Vagina (tissue), 2 donors: ENCODE results near the gene BTBD17. TPM values are rescaled to one million over a fixed set of nuclear protein-coding genes. Genes with fewer than 3 reads are reported as not detected.

ENCODE experiments used
- DNase-seq, 2 donors: peaks; one replicate each; pipeline ENCODE4 v3.0.0-alpha.2; 2017; ENCODE audit errors: extremely low spot score in 2 of 2
- H3K27ac ChIP-seq: fragments of 200-600 bp; sonication (generic); one replicate; pipeline ENCODE4 v1.5.1; 2019
- H3K27me3 ChIP-seq: fragments of 200-600 bp; sonication (generic); one replicate; pipeline ENCODE4 v1.5.1; 2019
- H3K36me3 ChIP-seq, 2 donors: fragments of 200-600 bp; sonication (generic); one replicate each; pipeline ENCODE4 v1.5.1; 2017 to 2019
- H3K4me1 ChIP-seq: fragments of 200-600 bp; sonication (generic); one replicate; pipeline ENCODE4 v1.5.1; 2019
- H3K4me3 ChIP-seq, 2 donors: fragments of 200-600 bp; sonication (generic); 1 replicate in 1 of 2; 2 replicates in 1 of 2; pipeline ENCODE4 v1.5.1; 2016 to 2019
- H3K9me3 ChIP-seq: fragments of 200-600 bp; sonication (generic); one replicate; pipeline ENCODE4 v1.5.1; 2019
- POLR2A ChIP-seq, 2 donors: fragments of 450-650 bp; IDR thresholded peaks; one replicate each; pipeline ENCODE4 v1.6.1; 2017; ENCODE audit warnings: antibody characterized with exemption in 2 of 2, mild to moderate bottlenecking in 2 of 2, moderate library complexity in 2 of 2
- POLR2AphosphoS5 ChIP-seq, 2 donors: sonication (generic); formaldehyde crosslinking; IDR thresholded peaks; one replicate each; pipeline ENCODE4 v1.9.0; 2017; ENCODE audit warnings: antibody characterized with exemption in 2 of 2, mild to moderate bottlenecking in 2 of 2, low read depth in 1 of 2; ENCODE audit not compliant: insufficient read depth in 1 of 2
- intact Hi-C: fragments of 100-400 bp; cut with DNase I; formaldehyde crosslinking; loops from one replicate; pipeline ENCODE4 v1.15.1; 2023
- total RNA-seq: library from RNA; depleted of rRNA; stranded (reverse); fragments of >200 nt; gene quantifications from one replicate; pipeline ENCODE4 v1.2.3, GENCODE V29; 2016
- TF ChIP-seq, protein P1 (sequence below), 3 experiments: fragments of 450-650 bp in 2 of 3; fragments of 200-600 bp in 1 of 3; sonication (generic) in 1 of 3; IDR thresholded peaks; one replicate each; pipeline ENCODE4 v1.5.1; 2017 to 2019; ENCODE audit warnings: antibody characterized with exemption in 3 of 3, mild to moderate bottlenecking in 2 of 3, moderate library complexity in 2 of 3

The BTBD17 gene
- total RNA-seq, 1 donor from 2014 or later: not detected

DNA sequence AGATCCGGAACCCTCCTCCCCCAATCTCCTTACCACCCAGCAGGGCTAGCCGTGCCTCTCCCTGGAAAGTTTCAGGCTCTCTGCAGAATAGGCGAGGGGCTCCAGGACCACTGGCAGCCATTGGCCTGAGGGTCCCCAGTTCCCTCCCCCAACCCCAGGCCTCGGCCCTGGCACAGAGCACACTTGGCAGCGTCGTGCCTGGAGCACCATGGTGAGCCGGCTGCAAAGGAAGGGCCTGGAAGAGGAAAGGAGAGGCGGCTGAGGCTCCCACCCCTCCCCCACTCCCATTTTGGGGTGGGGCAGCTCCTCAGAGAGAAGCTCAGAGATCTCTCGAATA, 369 bp upstream of the BTBD17 start:
- TF ChIP-seq POLR2A (IDR thresholded peaks at IDR 0.05) (no peak), POLR2AphosphoS5 (IDR thresholded peaks at IDR 0.05; ENCODE audit: insufficient read depth in 1 of 2, low read depth in 1 of 2) (no peak)
- TF ChIP-seq, protein P1, sequence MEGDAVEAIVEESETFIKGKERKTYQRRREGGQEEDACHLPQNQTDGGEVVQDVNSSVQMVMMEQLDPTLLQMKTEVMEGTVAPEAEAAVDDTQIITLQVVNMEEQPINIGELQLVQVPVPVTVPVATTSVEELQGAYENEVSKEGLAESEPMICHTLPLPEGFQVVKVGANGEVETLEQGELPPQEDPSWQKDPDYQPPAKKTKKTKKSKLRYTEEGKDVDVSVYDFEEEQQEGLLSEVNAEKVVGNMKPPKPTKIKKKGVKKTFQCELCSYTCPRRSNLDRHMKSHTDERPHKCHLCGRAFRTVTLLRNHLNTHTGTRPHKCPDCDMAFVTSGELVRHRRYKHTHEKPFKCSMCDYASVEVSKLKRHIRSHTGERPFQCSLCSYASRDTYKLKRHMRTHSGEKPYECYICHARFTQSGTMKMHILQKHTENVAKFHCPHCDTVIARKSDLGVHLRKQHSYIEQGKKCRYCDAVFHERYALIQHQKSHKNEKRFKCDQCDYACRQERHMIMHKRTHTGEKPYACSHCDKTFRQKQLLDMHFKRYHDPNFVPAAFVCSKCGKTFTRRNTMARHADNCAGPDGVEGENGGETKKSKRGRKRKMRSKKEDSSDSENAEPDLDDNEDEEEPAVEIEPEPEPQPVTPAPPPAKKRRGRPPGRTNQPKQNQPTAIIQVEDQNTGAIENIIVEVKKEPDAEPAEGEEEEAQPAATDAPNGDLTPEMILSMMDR (IDR thresholded peaks at IDR 0.05): no peak
- no peak overlapping the region for H3K27ac ChIP-seq
- H3K9me3 ChIP-seq: no peaks in the 10 kb centered on the region
- no peaks in the 10 kb centered on the region for H3K27me3 ChIP-seq
- DNase-seq: no peak
- H3K4me3 ChIP-seq: no peak overlapping the region
- intact Hi-C loops: loop anchor here (5.0 to 10.0 kb wide), 2 partner anchors 57 to 150 kb away; partner anchors contain the start of gene TTYH2
- peaks cover 21% of the 10 kb centered on the region for H3K4me1 ChIP-seq
- H3K36me3 ChIP-seq: no peaks in the 10 kb centered on the region

DNA sequence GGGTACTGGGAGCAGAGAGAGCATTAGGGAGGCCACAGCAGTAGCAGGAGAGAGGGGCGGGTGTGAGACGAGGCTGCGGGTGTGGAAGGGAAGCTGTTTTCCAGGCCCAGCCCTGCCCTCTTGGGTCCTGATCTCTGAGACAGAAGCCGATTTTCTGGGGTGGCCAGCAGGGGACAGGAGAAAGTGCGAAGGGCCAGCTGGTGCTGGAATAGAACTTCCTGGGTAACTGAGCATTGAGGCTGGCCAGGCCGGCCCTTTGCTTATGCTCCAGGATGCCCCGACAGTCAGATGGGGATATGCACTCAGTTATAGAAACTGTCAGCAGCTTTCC, 804 bp downstream of the BTBD17 start:
- Histone ChIP-seq H3K27me3 (no peaks in the 10 kb centered on the region), H3K27ac (no peak overlapping the region), H3K9me3 (no peaks in the 10 kb centered on the region), H3K4me3 (no peak overlapping the region), H3K36me3 (no peaks in the 10 kb centered on the region), H3K4me1 (peaks cover 24% of the 10 kb centered on the region)
- no peak for DNase-seq
- intact Hi-C loops: loop anchor here (5.0 to 10.0 kb wide), 2 partner anchors 56 to 149 kb away; partner anchors contain the start of gene TTYH2
- TF ChIP-seq POLR2AphosphoS5 (IDR thresholded peaks at IDR 0.05; ENCODE audit: insufficient read depth in 1 of 2, low read depth in 1 of 2) (no peak), POLR2A (IDR thresholded peaks at IDR 0.05) (no peak)
- TF ChIP-seq, protein P1 (IDR thresholded peaks at IDR 0.05): no peak

DNA sequence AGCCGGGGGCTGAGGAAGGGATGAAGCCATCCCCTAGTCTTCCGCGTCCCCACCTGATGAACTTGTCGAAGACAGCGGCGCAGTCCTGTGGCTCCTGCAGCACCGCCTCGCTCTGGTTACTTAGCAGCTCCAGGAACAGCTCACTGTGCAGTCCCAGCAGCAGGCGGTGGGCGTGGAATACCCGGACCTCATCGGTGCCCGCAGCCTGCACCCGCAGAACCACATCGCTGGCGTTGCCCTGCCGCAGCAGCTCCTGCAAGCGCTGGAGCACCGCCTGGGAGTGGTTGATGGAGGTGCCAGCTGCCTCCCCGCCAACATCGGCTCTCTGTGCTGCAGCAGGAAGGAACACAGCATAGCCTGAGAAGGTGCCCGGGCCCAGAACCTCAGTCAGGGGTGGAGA, 1.8 kb downstream of the BTBD17 start:
- no peaks in the 10 kb centered on the region for H3K27me3 ChIP-seq
- H3K36me3 ChIP-seq: no peaks in the 10 kb centered on the region

DNA sequence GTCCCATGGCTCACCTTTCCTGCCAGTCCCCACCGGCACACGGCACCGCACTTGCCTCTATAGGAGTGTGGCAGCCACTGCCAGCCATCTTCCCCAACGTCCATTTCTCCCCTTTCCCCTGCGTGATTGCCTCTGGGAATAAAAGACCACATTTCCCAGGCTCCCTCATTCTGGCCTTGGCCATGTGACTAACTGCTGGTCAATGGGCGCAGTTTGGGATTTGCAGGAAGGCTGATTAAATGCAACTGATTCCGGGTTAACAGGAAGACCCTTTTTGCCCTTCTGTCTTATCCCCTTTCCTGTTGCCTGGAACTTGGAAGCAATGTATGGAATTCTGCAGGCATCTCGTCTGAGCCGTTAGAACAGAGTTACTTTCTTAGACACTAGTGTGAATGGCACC, 3.0 kb downstream of the BTBD17 start:
- H3K4me3 ChIP-seq: no peak overlapping the region
- no peaks in the 10 kb centered on the region for H3K9me3 ChIP-seq
- no peaks in the 10 kb centered on the region for H3K36me3 ChIP-seq
- no peak overlapping the region for H3K27ac ChIP-seq
- TF ChIP-seq POLR2A (IDR thresholded peaks at IDR 0.05): no peak
- TF ChIP-seq, protein P1 (IDR thresholded peaks at IDR 0.05): no peak
- no peaks in the 10 kb centered on the region for H3K27me3 ChIP-seq
- peaks cover 24% of the 10 kb centered on the region for H3K4me1 ChIP-seq
- intact Hi-C loops: no loop called here
- DNase-seq: no peak

More for the DNA sequence above, 1.8 kb downstream of the BTBD17 start:
- no peak overlapping the region for H3K4me3 ChIP-seq
- TF ChIP-seq POLR2A (IDR thresholded peaks at IDR 0.05) (no peak), POLR2AphosphoS5 (IDR thresholded peaks at IDR 0.05; ENCODE audit: insufficient read depth in 1 of 2, low read depth in 1 of 2) (no peak)
- TF ChIP-seq, protein P1 (IDR thresholded peaks at IDR 0.05): no peak
- H3K27ac ChIP-seq: no peak overlapping the region
- no peak for DNase-seq
- H3K9me3 ChIP-seq: no peaks in the 10 kb centered on the region
- intact Hi-C loops: loop anchor here (5.0 to 10.0 kb wide), 2 partner anchors 55 to 148 kb away; partner anchors contain the start of gene TTYH2
- peaks cover 24% of the 10 kb centered on the region for H3K4me1 ChIP-seq

DNA sequence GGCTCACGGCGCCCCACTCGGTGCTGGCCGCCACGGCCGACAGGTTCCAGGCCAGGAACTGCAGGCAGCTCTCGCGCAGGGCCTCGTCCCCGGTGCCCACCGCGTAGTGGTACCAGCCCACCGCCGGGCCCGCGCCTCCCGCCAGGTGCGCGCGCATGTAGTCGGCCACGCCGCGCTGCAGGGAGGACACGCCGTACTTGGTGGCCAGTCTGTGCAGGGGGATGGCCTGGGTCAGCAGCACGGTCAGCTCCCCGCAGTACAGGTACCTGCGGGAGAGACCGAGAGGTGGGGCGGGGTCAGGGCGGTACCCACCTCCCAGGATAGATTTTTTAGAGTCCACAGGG, 4.2 kb downstream of the BTBD17 start:
- intact Hi-C loops: no loop called here
- peaks cover 24% of the 10 kb centered on the region for H3K4me1 ChIP-seq
- no peaks in the 10 kb centered on the region for H3K27me3 ChIP-seq
- no peak for DNase-seq
- no peaks in the 10 kb centered on the region for H3K9me3 ChIP-seq
- TF ChIP-seq POLR2AphosphoS5 (IDR thresholded peaks at IDR 0.05; ENCODE audit: insufficient read depth in 1 of 2, low read depth in 1 of 2): no peak
- no peak for TF ChIP-seq POLR2A (IDR thresholded peaks at IDR 0.05)
- TF ChIP-seq, protein P1 (IDR thresholded peaks at IDR 0.05): no peak
- H3K27ac ChIP-seq: no peak overlapping the region
- H3K36me3 ChIP-seq: no peaks in the 10 kb centered on the region
- H3K4me3 ChIP-seq: peak overlapping the region; percentile 19 to 23
